ENCODE measurements around the gene RAB10. TPM values are rescaled to one million over a fixed set of nuclear protein-coding genes. Genes with fewer than 3 reads are reported as not detected.

RAB10 gene
- total RNA-seq, 1 experiment from 2014 or later = 167 TPM

DNA sequence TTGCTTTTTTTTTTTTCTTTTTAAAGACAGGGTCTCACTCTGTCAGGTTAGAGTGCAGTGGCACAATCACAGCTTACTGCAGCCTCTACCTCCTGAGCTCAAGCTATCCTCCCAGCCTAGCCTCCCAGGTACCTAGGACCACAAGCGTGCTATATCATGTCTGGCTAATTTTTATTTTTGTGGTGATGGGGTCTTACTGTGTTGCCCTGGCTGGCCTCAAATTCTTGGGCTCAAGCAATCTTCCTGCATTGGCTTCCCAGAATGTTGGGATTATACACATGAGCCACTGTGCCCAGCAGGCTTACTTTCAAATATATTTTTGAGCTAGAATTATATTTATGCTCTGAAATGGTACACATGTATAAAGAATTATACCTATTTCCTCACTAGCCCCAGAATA lies 85.6 kb downstream of the RAB10 start:
- POLR2A ChIA-PET = no interaction called here
- peaks cover 78% of the 10 kb centered on the region for H3K79me2 ChIP-seq (ENCODE audit: insufficient read depth, low read length)
- BruUV-seq (replicated peaks) = no TSS peak

More for the DNA sequence above, 85.6 kb downstream of the RAB10 start:
- Histone ChIP-seq H3K4me3 (replicated peaks in 1 of 2; ENCODE audit: low read depth in 1 of 2, low read length in 2 of 2) (no peak overlapping the region), H3K4me1 (ENCODE audit: control insufficient read depth in 1 of 2, insufficient read depth in 2 of 2, low read length in 2 of 2) (no peaks in the 10 kb centered on the region), H2AFZ (ENCODE audit: low read depth, low read length, poor library complexity, severe bottlenecking) (no peak overlapping the region), H4K20me1 (ENCODE audit: insufficient read depth) (peaks cover 7% of the 10 kb centered on the region), H3K36me3 (ENCODE audit: control insufficient read depth in 1 of 2, insufficient read depth in 2 of 2, low read length in 2 of 2) (0 out of 4 replicates have a peak, but pooled peaks cover 0 to 3% of the 10 kb centered on the region in 2 experiments), H3K4me2 (ENCODE audit: low read length) (no peak overlapping the region), H3K27me3 (ENCODE audit: insufficient read depth, low read length) (no peaks in the 10 kb centered on the region), H3K9me2 (ENCODE audit: insufficient read depth) (no peaks in the 10 kb centered on the region), H3K9me3 (ENCODE audit: control insufficient read depth in 1 of 2, insufficient read depth in 1 of 2, low read depth in 1 of 2, low read length in 2 of 2) (no peaks in the 10 kb centered on the region), H3K27ac (ENCODE audit: low read depth, low read length) (no peak overlapping the region), H3K9ac (ENCODE audit: low read length) (no peak overlapping the region)
- TF ChIP-seq RAD21 (IDR thresholded peaks at IDR 0.05; ENCODE audit: low read depth) (no peak), ZFX (IDR thresholded peaks at IDR 0.05) (no peak), FOSL1 (IDR thresholded peaks at IDR 0.05; ENCODE audit: low read depth) (no peak), EZH2phosphoT487 (IDR thresholded peaks at IDR 0.05; ENCODE audit: borderline replicate concordance) (no peak), EGR1 (IDR thresholded peaks at IDR 0.05; ENCODE audit: low read depth) (no peak), SP1 (IDR thresholded peaks at IDR 0.05; ENCODE audit: low read depth) (no peak), POLR2A (IDR thresholded peaks at IDR 0.05; ENCODE audit: borderline replicate concordance, extremely low read depth, insufficient read depth, insufficient read length) (no peak), CBX3 (IDR thresholded peaks at IDR 0.05; ENCODE audit: low read depth) (no peak), JUND (IDR thresholded peaks at IDR 0.05) (no peak), SIN3A (IDR thresholded peaks at IDR 0.05; ENCODE audit: low read depth) (no peak), SRF (IDR thresholded peaks at IDR 0.05; ENCODE audit: low read depth) (no peak), YY1 (IDR thresholded peaks at IDR 0.05; ENCODE audit: extremely low read depth, insufficient replicate concordance, low read depth, low read length) (no peak), CEBPB (IDR thresholded peaks at IDR 0.05; ENCODE audit: low read depth) (no peak), POLR2AphosphoS5 (IDR thresholded peaks at IDR 0.05; ENCODE audit: low read depth, low read length) (no peak), ZNF274 (IDR thresholded peaks at IDR 0.05; ENCODE audit: low read depth, low read length) (no peak), TCF7L2 (IDR thresholded peaks at IDR 0.05; ENCODE audit: borderline replicate concordance, extremely low read depth, insufficient read depth, insufficient read length) (no peak)
- TF ChIP-seq, protein P1, sequence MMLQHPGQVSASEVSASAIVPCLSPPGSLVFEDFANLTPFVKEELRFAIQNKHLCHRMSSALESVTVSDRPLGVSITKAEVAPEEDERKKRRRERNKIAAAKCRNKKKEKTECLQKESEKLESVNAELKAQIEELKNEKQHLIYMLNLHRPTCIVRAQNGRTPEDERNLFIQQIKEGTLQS (IDR thresholded peaks at IDR 0.05) = no peak
- TF ChIP-seq, protein P2, sequence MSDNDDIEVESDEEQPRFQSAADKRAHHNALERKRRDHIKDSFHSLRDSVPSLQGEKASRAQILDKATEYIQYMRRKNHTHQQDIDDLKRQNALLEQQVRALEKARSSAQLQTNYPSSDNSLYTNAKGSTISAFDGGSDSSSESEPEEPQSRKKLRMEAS (IDR thresholded peaks at IDR 0.05) = no peak
- TF ChIP-seq, protein P3, sequence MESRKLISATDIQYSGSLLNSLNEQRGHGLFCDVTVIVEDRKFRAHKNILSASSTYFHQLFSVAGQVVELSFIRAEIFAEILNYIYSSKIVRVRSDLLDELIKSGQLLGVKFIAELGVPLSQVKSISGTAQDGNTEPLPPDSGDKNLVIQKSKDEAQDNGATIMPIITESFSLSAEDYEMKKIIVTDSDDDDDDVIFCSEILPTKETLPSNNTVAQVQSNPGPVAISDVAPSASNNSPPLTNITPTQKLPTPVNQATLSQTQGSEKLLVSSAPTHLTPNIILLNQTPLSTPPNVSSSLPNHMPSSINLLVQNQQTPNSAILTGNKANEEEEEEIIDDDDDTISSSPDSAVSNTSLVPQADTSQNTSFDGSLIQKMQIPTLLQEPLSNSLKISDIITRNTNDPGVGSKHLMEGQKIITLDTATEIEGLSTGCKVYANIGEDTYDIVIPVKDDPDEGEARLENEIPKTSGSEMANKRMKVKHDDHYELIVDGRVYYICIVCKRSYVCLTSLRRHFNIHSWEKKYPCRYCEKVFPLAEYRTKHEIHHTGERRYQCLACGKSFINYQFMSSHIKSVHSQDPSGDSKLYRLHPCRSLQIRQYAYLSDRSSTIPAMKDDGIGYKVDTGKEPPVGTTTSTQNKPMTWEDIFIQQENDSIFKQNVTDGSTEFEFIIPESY (IDR thresholded peaks at IDR 0.05; ENCODE audit: extremely low read depth, insufficient replicate concordance, low read length) = no peak
- ChIA-PET CTCF (no interaction called here), RAD21 (ENCODE audit: low non-redundant PET in 1 of 2, low total read pairs in 2 of 2, uncharacterized antibody in 2 of 2, unreplicated experiment in 2 of 2) (no interaction called here)
- no peak for DNase-seq (ENCODE audit: low read depth, low spot score)
- ATAC-seq = no peak
- intact Hi-C loops (cut with micrococcal nuclease) = no loop called here

Measured in HCT116 (cell line).